Measurements from ENCODE around the gene VIL1. TPM values are rescaled to one million over a fixed set of nuclear protein-coding genes. Genes with fewer than 3 reads are reported as not detected.
A peak's percentile ranks its signal among the peaks of the same experiment; 100 is the strongest.

Gene VIL1
- total RNA-seq, 1 donor from 2014 or later: 0.41 TPM

DNA sequence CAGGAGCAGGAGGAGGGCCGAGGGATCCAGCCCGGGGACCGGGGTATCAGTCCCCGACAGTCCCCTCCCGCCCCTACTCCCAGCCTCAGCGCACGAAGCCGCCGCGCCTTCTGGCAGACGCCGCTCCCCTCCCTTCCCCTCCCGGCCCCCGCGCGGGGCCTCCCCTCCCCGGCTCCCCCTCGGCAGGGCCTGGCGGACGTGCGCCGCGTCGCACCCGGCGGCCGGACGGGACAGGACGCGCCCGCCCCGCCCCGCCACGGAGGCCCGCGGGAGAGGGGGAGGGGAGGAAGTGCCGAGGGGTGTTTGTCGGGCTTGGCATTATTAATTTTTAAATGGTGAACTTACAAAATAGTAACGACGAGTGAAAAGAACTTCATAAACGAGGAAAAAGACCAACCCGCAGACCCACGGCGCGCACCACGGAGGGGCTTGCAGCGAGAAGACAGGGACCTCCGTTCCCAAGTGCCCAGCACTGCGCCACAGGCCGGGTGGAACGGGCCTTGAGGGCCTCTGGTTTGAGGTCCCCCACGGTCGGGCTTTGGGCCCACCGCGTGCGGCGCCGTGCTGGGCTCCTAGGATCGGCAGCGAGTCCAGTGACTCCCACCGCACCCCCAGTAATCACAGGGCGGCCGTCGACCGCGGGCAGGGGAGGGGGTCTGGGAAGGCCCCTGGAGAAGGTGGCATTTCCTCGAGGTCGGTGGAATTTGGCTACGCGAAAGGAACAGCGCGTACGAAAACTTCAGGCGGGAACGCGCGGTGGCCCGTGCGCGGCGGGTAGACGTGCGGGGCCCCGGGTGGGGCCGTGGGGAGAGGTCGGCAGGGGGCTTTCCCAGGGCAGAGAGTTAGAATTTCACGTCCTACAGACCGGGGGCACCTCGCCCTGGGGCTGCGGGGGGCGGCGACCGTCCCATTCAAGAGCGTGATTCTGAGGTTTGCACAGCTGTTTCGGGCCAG lies 20.2 kb upstream of the VIL1 start:
- intact Hi-C loops (cut with DNase I): no loop called here
- TF ChIP-seq, protein P1, sequence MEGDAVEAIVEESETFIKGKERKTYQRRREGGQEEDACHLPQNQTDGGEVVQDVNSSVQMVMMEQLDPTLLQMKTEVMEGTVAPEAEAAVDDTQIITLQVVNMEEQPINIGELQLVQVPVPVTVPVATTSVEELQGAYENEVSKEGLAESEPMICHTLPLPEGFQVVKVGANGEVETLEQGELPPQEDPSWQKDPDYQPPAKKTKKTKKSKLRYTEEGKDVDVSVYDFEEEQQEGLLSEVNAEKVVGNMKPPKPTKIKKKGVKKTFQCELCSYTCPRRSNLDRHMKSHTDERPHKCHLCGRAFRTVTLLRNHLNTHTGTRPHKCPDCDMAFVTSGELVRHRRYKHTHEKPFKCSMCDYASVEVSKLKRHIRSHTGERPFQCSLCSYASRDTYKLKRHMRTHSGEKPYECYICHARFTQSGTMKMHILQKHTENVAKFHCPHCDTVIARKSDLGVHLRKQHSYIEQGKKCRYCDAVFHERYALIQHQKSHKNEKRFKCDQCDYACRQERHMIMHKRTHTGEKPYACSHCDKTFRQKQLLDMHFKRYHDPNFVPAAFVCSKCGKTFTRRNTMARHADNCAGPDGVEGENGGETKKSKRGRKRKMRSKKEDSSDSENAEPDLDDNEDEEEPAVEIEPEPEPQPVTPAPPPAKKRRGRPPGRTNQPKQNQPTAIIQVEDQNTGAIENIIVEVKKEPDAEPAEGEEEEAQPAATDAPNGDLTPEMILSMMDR (IDR thresholded peaks at IDR 0.05): no peak
- Histone ChIP-seq H3K9me3 (no peaks in the 10 kb centered on the region), H3K27ac (peak overlapping the region; percentile 100), H3K4me1 (peaks cover 59% of the 10 kb centered on the region), H3K4me3 (peak overlapping the region; percentile 99), H3K36me3 (peaks cover 29% of the 10 kb centered on the region), H3K27me3 (ENCODE audit: low read depth) (no peaks in the 10 kb centered on the region)
- ATAC-seq: peak; percentile 60 to 65
- DNase-seq: peak; percentile 89

GRCh38 chr2:218399391-218400166 lies 19.3 kb upstream of the VIL1 start, which contains the start of gene CTDSP1:
CTDSP1 (plus strand) TSS chr2:218399868; CDS start chr2:218400091, 223 bp downstream.
- intact Hi-C loops (cut with DNase I): no loop called here
- Histone ChIP-seq H3K4me3 (peak within 1 kb of the TSS; percentile 99), H3K27me3 (ENCODE audit: low read depth) (no peaks in the 10 kb centered on the region), H3K9me3 (no peaks in the 10 kb centered on the region), H3K27ac (peak within 1 kb of the TSS; percentile 100), H3K36me3 (peaks cover 34% of the 10 kb centered on the region), H3K4me1 (peaks cover 60% of the 10 kb centered on the region)
- peak; percentile 97 for DNase-seq
- ATAC-seq: peak; percentile 66 to 71
- TF ChIP-seq, protein P1 (IDR thresholded peaks at IDR 0.05): peak; percentile 17

GRCh38 chr2:218400167-218400929 lies 18.6 kb upstream of the VIL1 start:
- H3K4me1 ChIP-seq: peaks cover 61% of the 10 kb centered on the region
- intact Hi-C loops (cut with DNase I): no loop called here
- TF ChIP-seq, protein P1 (IDR thresholded peaks at IDR 0.05): no peak

DNA sequence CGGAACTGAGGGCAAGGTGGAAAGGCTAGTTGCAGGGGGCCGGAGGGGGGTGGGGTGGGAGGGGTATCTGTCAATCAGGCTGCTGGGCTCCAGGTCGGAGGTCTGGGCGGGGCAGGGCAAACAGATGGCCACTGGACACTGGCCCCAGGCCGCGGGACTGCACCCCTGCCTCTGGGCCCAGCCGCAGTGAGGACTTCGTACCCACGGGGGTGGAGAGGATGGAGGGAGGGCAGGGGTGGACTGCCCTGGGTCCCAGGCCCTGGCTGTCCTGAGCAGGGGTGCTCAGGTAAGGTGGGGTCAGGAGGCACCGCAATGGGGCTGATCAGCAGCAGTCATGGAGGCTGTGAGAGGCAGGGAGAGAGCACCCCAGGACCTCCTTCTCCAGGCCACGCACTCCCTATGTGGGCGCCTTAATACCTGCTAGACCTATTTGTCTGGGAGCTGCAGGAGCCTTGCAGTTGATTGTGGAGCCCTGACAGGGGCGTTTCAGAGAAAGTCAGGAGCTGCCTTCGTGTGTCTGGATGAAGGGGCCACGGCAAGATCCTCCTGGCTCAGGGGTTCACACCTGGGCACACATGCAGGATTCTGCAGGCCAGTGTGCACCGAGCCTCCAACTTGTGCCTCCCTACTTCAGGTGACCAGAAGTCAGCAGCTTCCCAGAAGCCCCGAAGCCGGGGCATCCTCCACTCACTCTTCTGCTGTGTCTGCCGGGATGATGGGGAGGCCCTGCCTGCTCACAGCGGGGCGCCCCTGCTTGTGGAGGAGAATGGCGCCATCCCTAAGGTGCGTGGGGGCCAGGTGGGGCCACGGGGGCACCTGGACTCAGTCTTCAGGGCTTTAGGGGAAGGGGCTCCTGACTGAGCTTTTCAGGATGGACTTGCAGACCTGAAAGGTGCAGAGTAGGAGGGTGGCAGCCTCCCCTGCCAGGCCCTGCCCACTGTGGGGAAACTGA lies 17.7 kb upstream of the VIL1 start:
- TF ChIP-seq, protein P1 (IDR thresholded peaks at IDR 0.05): no peak
- H3K9me3 ChIP-seq: no peaks in the 10 kb centered on the region
- ATAC-seq (no peak), DNase-seq (peak; percentile 71)
- peaks cover 44% of the 10 kb centered on the region for H3K36me3 ChIP-seq
- peaks cover 63% of the 10 kb centered on the region for H3K4me1 ChIP-seq
- no peaks in the 10 kb centered on the region for H3K27me3 ChIP-seq (ENCODE audit: low read depth)
- intact Hi-C loops (cut with DNase I): no loop called here
- peak overlapping the region; percentile 100 for H3K27ac ChIP-seq
- peak overlapping the region; percentile 99 for H3K4me3 ChIP-seq

More at GRCh38 chr2:218400167-218400929, 18.6 kb upstream of the VIL1 start:
- no peaks in the 10 kb centered on the region for H3K27me3 ChIP-seq (ENCODE audit: low read depth)
- H3K4me3 ChIP-seq: peak overlapping the region; percentile 99
- peak overlapping the region; percentile 100 for H3K27ac ChIP-seq
- peaks cover 41% of the 10 kb centered on the region for H3K36me3 ChIP-seq
- ATAC-seq (no peak), DNase-seq (peak; percentile 76)
- H3K9me3 ChIP-seq: no peaks in the 10 kb centered on the region

All from lower lobe of right lung (tissue), 2 donors.